ENCODE measurements around the gene NAXE. TPM values are rescaled to one million over a fixed set of nuclear protein-coding genes. Genes with fewer than 3 reads are reported as not detected.

Gene NAXE
- total and polyA plus RNA-seq, 5 donors from 2014 or later, result 29.2 to 102 (median 88.8) TPM

GRCh38 chr1:156590326-156591180 is 1.0 kb upstream of the NAXE start:
- peak overlapping the region; percentile 74 for H3K27ac ChIP-seq (ENCODE audit: insufficient read depth, low read length, poor library complexity, severe bottlenecking)
- Mint-ChIP-seq H3K27me3 (no peaks in the 10 kb centered on the region), H3K9me3 (no peaks in the 10 kb centered on the region), H3K4me3 (peak overlapping the region; percentile 89 to 94 (median 92)), H3K4me1 (peaks cover 0 to 30% (median 14%) of the 10 kb centered on the region in 4 donors), H3K27ac (peak overlapping the region; percentile 43 to 96 (median 96)), H3K36me3 (peaks cover 8% of the 10 kb centered on the region)
- peaks cover 18% of the 10 kb centered on the region for H3K36me3 ChIP-seq (ENCODE audit: control insufficient read depth, insufficient read depth, low read length)
- ATAC-seq (ENCODE audit: low read depth in 2 of 2), result no peak
- H3K4me1 ChIP-seq (ENCODE audit: control insufficient read depth, insufficient read depth, low read length, poor library complexity, severe bottlenecking), result peaks cover 16% of the 10 kb centered on the region
- no peaks in the 10 kb centered on the region for H3K9me3 ChIP-seq (ENCODE audit: control insufficient read depth in 2 of 2, low read length in 2 of 2)
- no peak for DNase-seq
- no peaks in the 10 kb centered on the region for H3K27me3 ChIP-seq (ENCODE audit: control insufficient read depth, insufficient read depth, low read length)
- H3K4me3 ChIP-seq (ENCODE audit: low read depth, low read length), result peak overlapping the region; percentile 84

GRCh38 chr1:156591181-156591431 is 470 bp upstream of the NAXE start:
- peaks cover 10% of the 10 kb centered on the region for H3K36me3 Mint-ChIP-seq
- peak overlapping the region; percentile 84 for H3K4me3 ChIP-seq (ENCODE audit: low read depth, low read length)
- no peaks in the 10 kb centered on the region for H3K9me3 Mint-ChIP-seq
- H3K27ac Mint-ChIP-seq, result peak overlapping the region; percentile 93 to 96 (median 96)
- H3K4me1 Mint-ChIP-seq, result peaks cover 0 to 30% (median 14%) of the 10 kb centered on the region in 4 donors
- ATAC-seq (ENCODE audit: low read depth in 2 of 2) (no peak), DNase-seq (no peak)
- H3K36me3 ChIP-seq (ENCODE audit: control insufficient read depth, insufficient read depth, low read length), result peaks cover 23% of the 10 kb centered on the region
- no peaks in the 10 kb centered on the region for H3K27me3 Mint-ChIP-seq
- H3K4me3 Mint-ChIP-seq, result peak overlapping the region; percentile 89 to 94 (median 92)
- no peaks in the 10 kb centered on the region for H3K27me3 ChIP-seq (ENCODE audit: control insufficient read depth, insufficient read depth, low read length)
- no peaks in the 10 kb centered on the region for H3K9me3 ChIP-seq (ENCODE audit: control insufficient read depth in 2 of 2, low read length in 2 of 2)
- peak overlapping the region; percentile 74 for H3K27ac ChIP-seq (ENCODE audit: insufficient read depth, low read length, poor library complexity, severe bottlenecking)
- H3K4me1 ChIP-seq (ENCODE audit: control insufficient read depth, insufficient read depth, low read length, poor library complexity, severe bottlenecking), result peaks cover 16% of the 10 kb centered on the region

DNA sequence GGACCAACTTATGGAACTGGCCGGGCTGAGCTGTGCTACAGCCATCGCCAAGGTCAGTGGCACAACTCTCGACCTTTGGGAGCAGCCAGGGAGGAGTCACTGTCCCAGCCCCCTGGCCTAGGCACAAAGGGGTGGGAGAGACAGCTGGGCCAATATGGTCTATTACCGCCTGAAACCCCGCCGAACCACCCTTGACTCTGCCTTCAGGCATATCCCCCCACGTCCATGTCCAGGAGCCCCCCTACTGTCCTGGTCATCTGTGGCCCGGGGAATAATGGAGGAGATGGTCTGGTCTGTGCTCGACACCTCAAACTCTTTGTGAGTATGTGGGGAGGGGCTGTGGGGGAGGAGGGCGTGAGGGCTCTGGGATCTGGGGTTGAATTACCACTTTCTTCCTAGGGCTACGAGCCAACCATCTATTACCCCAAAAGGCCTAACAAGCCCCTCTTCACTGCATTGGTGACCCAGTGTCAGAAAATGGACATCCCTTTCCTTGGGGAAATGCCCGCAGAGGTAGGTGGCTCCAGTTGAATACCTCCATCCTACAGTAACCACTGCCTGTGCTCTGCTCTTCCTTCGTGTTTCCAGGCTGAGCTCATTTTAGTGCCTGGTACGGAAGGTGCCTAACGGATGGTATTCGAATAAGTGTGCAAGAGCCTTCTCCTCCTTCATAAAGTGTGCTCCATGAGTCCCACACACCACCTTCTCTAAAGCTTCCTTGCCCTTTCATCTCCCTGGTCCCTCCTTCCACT is 758 bp downstream of the NAXE start:
- H3K27me3 ChIP-seq (ENCODE audit: control insufficient read depth, insufficient read depth, low read length), result no peaks in the 10 kb centered on the region
- Mint-ChIP-seq H3K4me1 (peaks cover 0 to 30% (median 17%) of the 10 kb centered on the region in 4 donors), H3K9me3 (no peaks in the 10 kb centered on the region), H3K36me3 (peaks cover 19% of the 10 kb centered on the region), H3K4me3 (peak overlapping the region; percentile 78 to 94 (median 86)), H3K27ac (peak overlapping the region; percentile 33 to 96 (median 86)), H3K27me3 (no peaks in the 10 kb centered on the region)
- no peak for DNase-seq
- H3K27ac ChIP-seq (ENCODE audit: insufficient read depth, low read length, poor library complexity, severe bottlenecking), result peak overlapping the region; percentile 74
- H3K4me1 ChIP-seq (ENCODE audit: control insufficient read depth, insufficient read depth, low read length, poor library complexity, severe bottlenecking), result peaks cover 16% of the 10 kb centered on the region
- H3K36me3 ChIP-seq (ENCODE audit: control insufficient read depth, insufficient read depth, low read length), result peaks cover 35% of the 10 kb centered on the region
- H3K9me3 ChIP-seq (ENCODE audit: control insufficient read depth in 2 of 2, low read length in 2 of 2), result no peaks in the 10 kb centered on the region
- ATAC-seq (ENCODE audit: low read depth in 2 of 2), result no peak
- H3K4me3 ChIP-seq (ENCODE audit: low read depth, low read length), result peak overlapping the region; percentile 37

GRCh38 chr1:156592910-156593660 is 1.5 kb downstream of the NAXE start:
- Histone ChIP-seq H3K27ac (ENCODE audit: insufficient read depth, low read length, poor library complexity, severe bottlenecking) (peak overlapping the region; percentile 74), H3K9me3 (ENCODE audit: control insufficient read depth in 2 of 2, low read length in 2 of 2) (no peaks in the 10 kb centered on the region), H3K27me3 (ENCODE audit: control insufficient read depth, insufficient read depth, low read length) (no peaks in the 10 kb centered on the region), H3K36me3 (ENCODE audit: control insufficient read depth, insufficient read depth, low read length) (peaks cover 43% of the 10 kb centered on the region), H3K4me1 (ENCODE audit: control insufficient read depth, insufficient read depth, low read length, poor library complexity, severe bottlenecking) (peaks cover 16% of the 10 kb centered on the region), H3K4me3 (ENCODE audit: low read depth, low read length) (no peak overlapping the region)
- Mint-ChIP-seq H3K4me1 (peaks cover 0 to 30% (median 18%) of the 10 kb centered on the region in 4 donors), H3K36me3 (peaks cover 22% of the 10 kb centered on the region), H3K9me3 (no peaks in the 10 kb centered on the region), H3K27ac (peak overlapping the region; percentile 48 to 96 (median 86)), H3K27me3 (no peaks in the 10 kb centered on the region), H3K4me3 (peak overlapping the region; percentile 78 to 94 (median 86))
- ATAC-seq (ENCODE audit: low read depth in 2 of 2) (no peak), DNase-seq (peak in 1 of 3 donors; percentile 27)

DNA sequence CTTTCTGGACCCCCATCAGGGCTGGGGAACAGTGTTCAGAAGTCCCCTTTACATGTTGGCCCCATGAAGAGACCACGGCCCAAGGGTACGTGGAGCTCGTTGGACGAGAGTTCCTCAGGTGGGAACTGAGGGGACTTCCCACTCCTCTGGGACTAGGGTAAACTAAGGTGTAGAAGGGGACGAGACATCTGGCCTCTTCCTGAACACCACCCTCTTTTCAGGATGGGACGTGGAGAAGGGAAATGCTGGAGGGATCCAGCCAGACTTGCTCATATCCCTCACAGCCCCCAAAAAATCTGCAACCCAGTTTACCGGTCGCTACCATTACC is 2.0 kb downstream of the NAXE start:
- Mint-ChIP-seq H3K27me3 (no peaks in the 10 kb centered on the region), H3K36me3 (peaks cover 25% of the 10 kb centered on the region), H3K27ac (peak overlapping the region in 1 of 3 donors; percentile 65), H3K9me3 (no peaks in the 10 kb centered on the region), H3K4me1 (peaks cover 0 to 34% (median 19%) of the 10 kb centered on the region in 4 donors), H3K4me3 (peak overlapping the region in 1 of 4 donors; percentile 78)
- DNase-seq (no peak), ATAC-seq (ENCODE audit: low read depth in 2 of 2) (no peak)
- H3K9me3 ChIP-seq (ENCODE audit: control insufficient read depth in 2 of 2, low read length in 2 of 2), result no peaks in the 10 kb centered on the region
- H3K27me3 ChIP-seq (ENCODE audit: control insufficient read depth, insufficient read depth, low read length), result no peaks in the 10 kb centered on the region
- peaks cover 16% of the 10 kb centered on the region for H3K4me1 ChIP-seq (ENCODE audit: control insufficient read depth, insufficient read depth, low read length, poor library complexity, severe bottlenecking)
- H3K36me3 ChIP-seq (ENCODE audit: control insufficient read depth, insufficient read depth, low read length), result peaks cover 48% of the 10 kb centered on the region
- H3K4me3 ChIP-seq (ENCODE audit: low read depth, low read length), result no peak overlapping the region
- no peak overlapping the region for H3K27ac ChIP-seq (ENCODE audit: insufficient read depth, low read length, poor library complexity, severe bottlenecking)

DNA sequence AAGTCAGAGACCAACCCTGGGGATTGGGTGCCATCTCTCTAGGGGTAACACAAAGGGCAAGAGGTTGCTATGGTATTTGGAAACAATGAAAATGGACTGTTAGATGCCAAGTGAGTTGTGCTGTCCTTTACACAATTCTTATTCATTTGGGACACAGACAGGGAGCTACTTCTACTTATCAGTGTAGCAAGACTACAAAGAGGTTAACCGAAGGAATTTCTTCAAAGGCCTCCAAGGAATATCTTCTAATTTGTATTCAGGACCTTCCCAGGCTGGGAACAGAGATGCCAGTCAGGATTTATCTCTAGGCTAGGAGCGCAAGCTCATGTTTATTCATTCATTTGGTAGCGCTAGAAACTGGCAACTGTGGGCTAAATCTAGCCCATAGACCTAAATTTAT is 2.6 kb downstream of the NAXE start:
- Histone ChIP-seq H3K27me3 (ENCODE audit: control insufficient read depth, insufficient read depth, low read length) (no peaks in the 10 kb centered on the region), H3K27ac (ENCODE audit: insufficient read depth, low read length, poor library complexity, severe bottlenecking) (no peak overlapping the region), H3K4me3 (ENCODE audit: low read depth, low read length) (no peak overlapping the region), H3K36me3 (ENCODE audit: control insufficient read depth, insufficient read depth, low read length) (peaks cover 51% of the 10 kb centered on the region), H3K4me1 (ENCODE audit: control insufficient read depth, insufficient read depth, low read length, poor library complexity, severe bottlenecking) (peaks cover 16% of the 10 kb centered on the region), H3K9me3 (ENCODE audit: control insufficient read depth in 2 of 2, low read length in 2 of 2) (no peaks in the 10 kb centered on the region)
- H3K27me3 Mint-ChIP-seq, result no peaks in the 10 kb centered on the region
- H3K4me3 Mint-ChIP-seq, result peak overlapping the region in 2 of 4 donors; percentile 55 to 78
- H3K36me3 Mint-ChIP-seq, result peaks cover 25% of the 10 kb centered on the region
- DNase-seq (no peak), ATAC-seq (ENCODE audit: low read depth in 2 of 2) (no peak)
- H3K9me3 Mint-ChIP-seq, result no peaks in the 10 kb centered on the region
- peaks cover 0 to 34% (median 19%) of the 10 kb centered on the region in 4 donors for H3K4me1 Mint-ChIP-seq
- H3K27ac Mint-ChIP-seq, result peak overlapping the region in 2 of 3 donors; percentile 32 to 65

DNA sequence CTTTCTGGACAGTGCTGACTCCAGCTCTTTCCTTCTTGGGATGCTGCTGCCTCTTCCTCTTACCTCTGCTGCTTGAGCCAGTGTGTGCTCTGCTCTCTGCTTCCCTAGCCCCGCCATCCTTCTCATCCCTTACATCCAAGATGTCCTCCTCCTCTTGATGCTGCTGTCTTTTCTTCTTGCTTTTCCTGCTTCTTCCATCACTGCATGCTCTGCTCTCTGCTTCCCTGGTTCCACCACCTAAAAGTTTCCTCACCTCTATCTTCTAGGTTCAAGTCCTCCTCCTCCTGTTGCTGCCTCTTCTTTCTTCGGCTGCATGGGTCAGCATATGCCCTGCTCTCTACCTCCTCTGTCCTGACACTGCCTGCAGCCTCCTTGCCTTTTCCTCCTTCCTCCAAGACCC is 3.4 kb downstream of the NAXE start:
- no peaks in the 10 kb centered on the region for H3K27me3 Mint-ChIP-seq
- H3K4me1 Mint-ChIP-seq, result peaks cover 0 to 41% (median 24%) of the 10 kb centered on the region in 4 donors
- Histone ChIP-seq H3K4me1 (ENCODE audit: control insufficient read depth, insufficient read depth, low read length, poor library complexity, severe bottlenecking) (peaks cover 16% of the 10 kb centered on the region), H3K27ac (ENCODE audit: insufficient read depth, low read length, poor library complexity, severe bottlenecking) (no peak overlapping the region), H3K36me3 (ENCODE audit: control insufficient read depth, insufficient read depth, low read length) (peaks cover 51% of the 10 kb centered on the region), H3K4me3 (ENCODE audit: low read depth, low read length) (no peak overlapping the region), H3K27me3 (ENCODE audit: control insufficient read depth, insufficient read depth, low read length) (no peaks in the 10 kb centered on the region), H3K9me3 (ENCODE audit: control insufficient read depth in 2 of 2, low read length in 2 of 2) (no peaks in the 10 kb centered on the region)
- peak overlapping the region in 2 of 3 donors; percentile 9 to 61 for H3K27ac Mint-ChIP-seq
- ATAC-seq (ENCODE audit: low read depth in 2 of 2) (no peak), DNase-seq (no peak)
- H3K4me3 Mint-ChIP-seq, result peak overlapping the region in 2 of 4 donors; percentile 78 to 82
- H3K36me3 Mint-ChIP-seq, result peaks cover 25% of the 10 kb centered on the region
- no peaks in the 10 kb centered on the region for H3K9me3 Mint-ChIP-seq
